ENCODE measurements around the gene TUBGCP2.

Gene TUBGCP2

DNA sequence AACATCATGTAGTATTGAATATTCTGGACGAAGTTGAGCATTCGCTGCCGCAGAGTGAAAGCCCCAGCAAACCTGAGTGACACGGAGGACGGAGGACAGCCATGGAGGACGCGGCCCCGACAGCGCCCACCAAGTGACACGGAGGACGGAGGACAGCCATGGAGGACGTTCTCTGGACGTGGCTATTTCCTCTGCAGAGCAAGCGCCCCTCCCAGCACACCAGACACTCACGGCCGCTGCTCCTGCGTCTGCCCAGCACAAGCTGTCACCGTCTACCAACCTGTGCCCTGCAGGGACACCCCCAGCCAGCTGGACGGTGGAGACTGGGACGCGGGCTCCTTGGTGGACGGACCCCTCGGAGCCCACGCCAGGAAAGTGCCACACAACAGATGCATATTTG is 24.7 kb downstream of the TUBGCP2 start:
- TF ChIP-seq, protein P1, sequence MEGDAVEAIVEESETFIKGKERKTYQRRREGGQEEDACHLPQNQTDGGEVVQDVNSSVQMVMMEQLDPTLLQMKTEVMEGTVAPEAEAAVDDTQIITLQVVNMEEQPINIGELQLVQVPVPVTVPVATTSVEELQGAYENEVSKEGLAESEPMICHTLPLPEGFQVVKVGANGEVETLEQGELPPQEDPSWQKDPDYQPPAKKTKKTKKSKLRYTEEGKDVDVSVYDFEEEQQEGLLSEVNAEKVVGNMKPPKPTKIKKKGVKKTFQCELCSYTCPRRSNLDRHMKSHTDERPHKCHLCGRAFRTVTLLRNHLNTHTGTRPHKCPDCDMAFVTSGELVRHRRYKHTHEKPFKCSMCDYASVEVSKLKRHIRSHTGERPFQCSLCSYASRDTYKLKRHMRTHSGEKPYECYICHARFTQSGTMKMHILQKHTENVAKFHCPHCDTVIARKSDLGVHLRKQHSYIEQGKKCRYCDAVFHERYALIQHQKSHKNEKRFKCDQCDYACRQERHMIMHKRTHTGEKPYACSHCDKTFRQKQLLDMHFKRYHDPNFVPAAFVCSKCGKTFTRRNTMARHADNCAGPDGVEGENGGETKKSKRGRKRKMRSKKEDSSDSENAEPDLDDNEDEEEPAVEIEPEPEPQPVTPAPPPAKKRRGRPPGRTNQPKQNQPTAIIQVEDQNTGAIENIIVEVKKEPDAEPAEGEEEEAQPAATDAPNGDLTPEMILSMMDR (conservative IDR thresholded peaks at IDR 0.05): no peak
- H3K27ac ChIP-seq: no peak overlapping the region

DNA sequence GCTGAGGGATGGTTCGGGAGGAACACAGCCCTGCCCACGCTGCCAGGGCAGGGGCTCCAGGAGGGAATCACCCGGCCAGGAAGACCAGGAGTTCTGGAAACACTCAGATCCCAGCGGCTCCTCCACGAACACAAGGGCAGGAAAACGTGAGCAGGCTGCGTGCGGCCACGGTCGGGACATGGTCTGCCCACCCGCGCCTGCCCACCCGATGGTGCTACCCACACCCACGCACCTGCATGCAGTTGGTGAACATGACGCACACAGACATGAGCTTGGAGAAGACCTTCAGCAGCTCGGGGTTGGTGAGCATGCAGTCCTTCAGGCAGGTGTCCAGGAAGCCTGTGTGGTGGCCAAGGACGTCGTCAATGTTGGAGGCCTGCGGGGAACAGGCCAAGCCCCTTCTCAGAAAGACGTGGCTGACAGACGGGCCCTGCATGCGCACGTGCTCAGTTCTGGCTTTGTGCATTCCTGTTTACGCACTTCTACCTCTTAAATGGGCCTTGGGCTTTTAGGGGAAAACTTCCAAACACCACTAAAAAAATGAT is 25.8 kb downstream of the TUBGCP2 start:
- TF ChIP-seq, protein P1 (conservative IDR thresholded peaks at IDR 0.05): no peak

DNA sequence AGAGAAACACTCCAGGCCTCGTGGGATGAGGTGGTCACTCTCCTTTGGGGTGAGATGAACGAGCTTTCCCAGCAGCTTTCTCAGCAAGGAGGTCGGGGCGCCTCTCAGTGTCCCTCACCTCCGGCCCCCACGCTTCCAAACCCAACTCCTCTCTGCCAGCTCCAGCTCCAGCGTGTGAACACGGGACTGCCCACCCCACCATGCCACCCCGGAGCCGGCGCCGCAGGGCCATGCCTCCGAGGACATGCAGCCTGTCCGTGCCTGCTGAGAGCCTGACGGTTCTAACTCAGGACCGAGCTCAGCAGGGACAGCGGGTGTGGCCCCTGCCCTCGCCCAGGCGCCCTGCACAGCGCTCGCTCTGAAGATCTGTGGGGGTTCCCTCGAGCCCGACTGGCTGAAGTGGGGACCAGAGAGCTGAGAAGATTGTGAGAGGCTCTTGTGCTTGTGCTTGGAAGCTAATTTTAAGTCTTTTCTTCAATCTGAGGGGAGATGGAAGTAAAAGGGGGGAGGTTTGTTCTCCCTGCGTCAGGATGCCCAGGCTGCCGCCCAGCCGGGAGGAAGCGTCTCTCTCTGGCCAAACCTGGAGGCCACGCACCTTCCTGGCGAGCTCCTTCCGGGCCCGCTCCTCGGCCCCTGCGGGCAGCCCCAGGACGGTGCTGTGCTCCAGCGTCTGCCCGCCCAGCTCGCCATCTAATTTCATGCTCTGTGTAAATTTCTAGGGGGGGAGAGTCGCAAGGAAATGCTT is 26.9 kb downstream of the TUBGCP2 start:
- H3K27ac ChIP-seq: no peak overlapping the region
- TF ChIP-seq, protein P1 (conservative IDR thresholded peaks at IDR 0.05): no peak

More for the DNA sequence above, 25.8 kb downstream of the TUBGCP2 start:
- H3K27ac ChIP-seq: no peak overlapping the region

DNA sequence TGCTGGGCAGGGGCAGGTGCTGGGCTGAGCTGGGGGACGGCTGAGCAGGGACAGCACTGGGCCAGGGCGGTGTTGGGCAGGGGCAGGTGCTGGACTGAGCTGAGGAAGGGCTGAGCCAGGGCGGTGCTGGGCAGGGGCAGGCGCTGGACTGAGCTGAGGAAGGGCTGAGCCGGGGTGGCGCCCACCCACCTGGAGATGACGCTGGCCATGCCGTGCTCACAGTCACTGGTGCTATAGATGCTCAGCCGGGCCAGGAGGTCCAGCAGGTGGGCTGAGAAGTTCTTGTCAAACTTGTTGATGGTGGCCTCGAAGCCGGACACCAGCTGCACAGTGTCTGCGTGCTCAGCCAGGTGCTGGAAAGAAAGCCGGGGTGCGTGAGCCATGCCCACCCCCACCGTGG is 27.6 kb downstream of the TUBGCP2 start:
- no peak overlapping the region for H3K27ac ChIP-seq
- TF ChIP-seq, protein P1 (conservative IDR thresholded peaks at IDR 0.05): no peak

DNA sequence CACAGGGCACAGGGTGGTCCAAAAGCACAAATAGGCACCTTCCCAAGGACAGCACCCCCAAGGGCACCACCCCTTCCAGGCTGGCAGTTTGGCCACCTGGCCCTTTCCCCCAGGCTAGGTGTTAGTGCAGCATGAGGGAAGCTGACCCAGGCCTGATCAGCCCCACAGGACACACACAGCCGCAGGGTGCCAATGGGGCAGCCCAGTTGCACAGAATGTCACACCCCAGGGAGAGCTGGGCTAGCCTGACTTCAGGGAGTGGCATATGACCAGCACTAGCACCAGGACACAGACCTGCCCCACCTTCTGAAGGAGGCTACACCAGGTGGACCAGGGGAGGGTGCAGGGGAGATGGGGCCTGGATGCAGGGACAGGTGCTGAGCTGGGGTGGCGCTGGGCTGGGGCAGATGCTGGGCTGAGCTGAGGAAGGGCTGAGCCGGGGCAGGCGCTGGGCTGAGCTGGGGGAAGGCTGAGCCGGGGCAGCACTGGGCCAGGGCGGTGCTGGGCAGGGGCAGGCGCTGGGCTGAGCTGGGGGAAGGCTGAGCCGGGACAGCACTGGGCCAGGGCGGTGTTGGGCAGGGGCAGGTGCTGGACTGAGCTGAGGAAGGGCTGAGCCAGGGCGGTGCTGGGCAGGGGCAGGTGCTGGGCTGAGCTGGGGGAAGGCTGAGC is 28.1 kb downstream of the TUBGCP2 start:
- TF ChIP-seq, protein P1 (conservative IDR thresholded peaks at IDR 0.05): no peak
- H3K27ac ChIP-seq: no peak overlapping the region

DNA sequence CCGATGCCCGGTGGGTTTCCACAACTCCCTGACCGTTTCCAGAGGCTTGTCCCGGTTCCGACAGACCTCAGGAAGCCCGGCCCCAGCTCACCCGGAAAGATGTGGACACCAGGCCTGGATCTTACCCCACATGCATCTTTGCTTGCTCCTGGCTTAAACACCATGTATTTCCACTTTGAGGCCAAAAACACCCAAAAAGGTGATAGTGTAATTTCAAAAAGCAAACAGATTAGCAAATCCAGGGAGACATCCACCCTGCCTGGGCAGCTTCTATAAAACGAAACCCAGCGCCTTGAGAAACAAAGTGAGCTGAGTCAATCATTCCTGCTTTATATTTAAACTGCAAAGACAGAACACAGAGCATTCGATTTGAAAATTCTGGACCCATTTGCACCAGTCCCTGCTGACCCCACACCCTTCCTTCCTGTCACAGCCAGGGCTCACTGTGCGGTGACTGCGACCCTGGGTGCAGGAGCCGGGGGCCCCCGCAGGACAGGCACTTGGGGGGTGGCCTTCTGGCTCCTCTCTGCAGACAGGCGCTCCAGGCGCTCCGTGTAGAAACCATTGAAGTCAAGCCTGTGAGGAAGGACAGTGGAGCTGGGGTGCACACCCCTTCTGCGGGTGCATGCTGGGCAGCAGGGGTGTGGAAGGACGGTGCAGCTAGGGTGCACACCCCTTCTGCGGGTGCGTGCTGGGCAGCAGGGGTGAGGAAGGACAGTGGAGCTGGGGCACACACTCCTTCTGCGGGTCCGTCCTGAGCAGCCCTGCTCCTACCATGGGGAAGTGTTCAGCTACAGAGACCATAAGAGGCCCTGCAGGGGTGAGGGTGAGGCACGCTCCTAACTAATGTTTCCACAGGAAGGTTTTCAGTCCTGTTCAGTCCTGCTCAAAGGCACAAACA is 29.1 kb downstream of the TUBGCP2 start:
- TF ChIP-seq, protein P1 (conservative IDR thresholded peaks at IDR 0.05): no peak
- peak overlapping the region; percentile 61 for H3K27ac ChIP-seq

All from VCaP (cell line).